Epithelial cell of umbilical artery (primary cell): ENCODE results near the gene OSCAR. TPM values are rescaled to one million over a fixed set of nuclear protein-coding genes. Genes with fewer than 3 reads are reported as not detected.

ENCODE experiments used
- total RNA-seq: library from RNA; depleted of rRNA; stranded (reverse); fragments of >200 nt; gene quantifications from 2 replicates; pipeline ENCODE4 v1.2.3, GENCODE V29; 2014

OSCAR gene, protein sequence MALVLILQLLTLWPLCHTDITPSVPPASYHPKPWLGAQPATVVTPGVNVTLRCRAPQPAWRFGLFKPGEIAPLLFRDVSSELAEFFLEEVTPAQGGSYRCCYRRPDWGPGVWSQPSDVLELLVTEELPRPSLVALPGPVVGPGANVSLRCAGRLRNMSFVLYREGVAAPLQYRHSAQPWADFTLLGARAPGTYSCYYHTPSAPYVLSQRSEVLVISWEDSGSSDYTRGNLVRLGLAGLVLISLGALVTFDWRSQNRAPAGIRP
- total RNA-seq: not detected in 2 replicates

DNA sequence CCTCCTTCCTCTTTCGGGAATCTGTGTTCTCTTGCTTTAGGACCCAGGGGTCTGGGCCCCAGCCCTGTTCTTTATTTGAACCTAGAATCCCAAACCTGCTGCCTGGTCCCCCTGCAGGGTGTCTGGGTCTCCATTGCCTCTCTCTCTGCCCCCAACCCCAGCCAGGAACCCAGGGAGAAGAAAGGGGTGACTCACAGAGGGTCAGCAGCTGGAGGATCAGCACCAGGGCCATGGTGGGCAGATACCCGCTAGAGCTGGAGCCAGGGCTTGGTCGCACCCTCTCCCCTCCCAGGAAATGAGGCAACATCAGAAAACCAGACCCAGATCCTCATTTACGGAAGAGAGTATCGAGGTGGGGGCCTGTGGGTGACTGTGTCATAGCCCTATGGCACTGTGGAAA is at the start of gene OSCAR:
Gene OSCAR, minus strand, starts transcription at position 243 of the 400 bp plus-strand sequence. Its CDS starts 11 bp downstream, at position 232.

DNA sequence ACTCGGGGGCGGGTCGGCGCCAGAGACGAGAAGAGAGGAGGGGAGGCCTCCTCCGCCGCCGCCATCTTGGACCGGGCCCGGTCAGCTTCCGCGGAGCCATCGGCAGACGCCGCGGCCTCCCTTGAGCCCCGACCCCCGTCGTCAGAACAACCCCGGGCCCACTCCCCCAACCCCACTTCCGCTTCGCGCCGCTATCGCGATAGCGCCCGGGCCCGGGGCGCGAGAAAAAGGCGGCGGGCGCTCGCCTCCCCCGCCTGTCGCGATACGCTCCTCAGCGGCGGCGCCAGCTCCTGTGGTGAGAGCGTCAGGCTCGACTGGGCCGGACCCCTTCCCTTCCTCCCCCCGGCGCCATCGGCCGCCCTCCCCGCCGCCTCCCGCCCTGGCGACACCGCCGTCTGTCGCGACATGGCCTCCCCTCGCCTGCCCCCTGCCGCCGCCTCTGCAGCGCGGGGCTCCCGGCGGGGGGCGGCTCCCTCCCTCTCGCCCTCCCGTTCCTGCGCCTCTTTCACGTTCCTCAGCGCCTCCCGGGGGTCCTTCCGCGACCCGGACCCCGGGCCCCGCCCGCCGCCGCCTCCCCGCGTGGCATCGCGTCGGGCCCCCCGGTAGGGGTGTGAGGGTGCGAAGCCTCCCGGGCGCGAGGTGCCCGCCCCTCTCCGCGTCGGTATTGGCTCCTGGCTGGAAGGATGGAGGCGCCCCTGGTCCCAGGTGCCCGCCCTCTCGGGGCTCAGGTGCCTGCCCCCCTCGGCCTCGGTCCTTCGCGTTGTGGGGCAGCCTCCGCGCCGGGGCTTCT is 37.3 kb upstream of the OSCAR start, which contains the start of gene CNOT3:
Gene CNOT3, plus strand, starts transcription at position 64 of the 790 bp plus-strand sequence. CDS start 5,217 bp downstream, outside the sequence.

DNA sequence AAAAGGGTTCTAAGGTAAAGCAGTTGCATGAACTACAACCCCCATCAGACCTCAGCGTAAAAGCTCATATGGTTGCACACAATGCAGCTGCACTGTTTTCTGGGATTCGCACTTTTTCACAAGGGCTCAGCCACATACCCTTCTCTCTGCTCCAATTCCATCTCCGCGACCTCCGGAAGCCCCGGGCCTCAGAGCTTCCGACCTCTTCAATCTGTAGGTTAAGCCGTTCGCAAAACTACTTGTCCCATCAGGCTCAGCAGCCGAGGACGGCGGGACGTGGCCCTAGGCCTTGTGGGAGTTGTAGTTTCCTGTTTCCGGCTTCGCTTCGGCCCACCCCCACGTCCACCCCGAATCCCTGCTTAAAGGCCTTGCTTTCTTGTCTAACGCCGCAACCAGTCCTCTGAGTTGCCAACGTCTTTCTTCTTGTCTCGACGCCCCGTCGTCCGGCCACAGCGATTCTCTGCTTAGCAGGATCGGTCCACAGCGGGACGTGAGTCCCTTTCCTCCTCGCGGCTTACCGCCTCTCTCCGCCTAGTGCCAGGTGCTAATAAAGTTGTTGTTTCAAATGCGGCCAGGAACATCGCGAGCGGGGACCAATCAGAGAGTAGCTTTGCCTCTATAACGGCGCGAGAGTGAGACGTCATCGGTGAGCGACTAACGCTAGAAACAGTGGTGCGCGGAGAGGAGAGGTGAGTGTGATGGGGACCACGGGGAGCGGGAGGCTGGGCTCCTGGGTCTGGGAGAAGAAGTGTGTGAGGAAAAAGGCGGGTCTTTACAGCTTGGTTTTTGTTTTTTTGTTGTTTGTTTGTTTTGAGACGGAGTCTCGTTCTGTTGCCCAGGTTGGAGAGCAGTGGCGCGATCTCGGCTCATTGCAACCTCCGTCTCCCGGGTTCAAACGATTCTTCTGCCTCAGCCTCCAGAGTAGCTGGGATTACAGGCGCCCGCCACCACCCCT is 14.8 kb upstream of the OSCAR start, which contains the start of the genes PRPF31 and TFPT:
Gene PRPF31, plus strand, starts transcription at position 646 of the 955 bp plus-strand sequence. CDS start 2,525 bp downstream, outside the sequence.
Gene TFPT, minus strand, starts transcription at position 549 of the 955 bp plus-strand sequence. Its CDS starts 388 bp downstream, at position 161.

DNA sequence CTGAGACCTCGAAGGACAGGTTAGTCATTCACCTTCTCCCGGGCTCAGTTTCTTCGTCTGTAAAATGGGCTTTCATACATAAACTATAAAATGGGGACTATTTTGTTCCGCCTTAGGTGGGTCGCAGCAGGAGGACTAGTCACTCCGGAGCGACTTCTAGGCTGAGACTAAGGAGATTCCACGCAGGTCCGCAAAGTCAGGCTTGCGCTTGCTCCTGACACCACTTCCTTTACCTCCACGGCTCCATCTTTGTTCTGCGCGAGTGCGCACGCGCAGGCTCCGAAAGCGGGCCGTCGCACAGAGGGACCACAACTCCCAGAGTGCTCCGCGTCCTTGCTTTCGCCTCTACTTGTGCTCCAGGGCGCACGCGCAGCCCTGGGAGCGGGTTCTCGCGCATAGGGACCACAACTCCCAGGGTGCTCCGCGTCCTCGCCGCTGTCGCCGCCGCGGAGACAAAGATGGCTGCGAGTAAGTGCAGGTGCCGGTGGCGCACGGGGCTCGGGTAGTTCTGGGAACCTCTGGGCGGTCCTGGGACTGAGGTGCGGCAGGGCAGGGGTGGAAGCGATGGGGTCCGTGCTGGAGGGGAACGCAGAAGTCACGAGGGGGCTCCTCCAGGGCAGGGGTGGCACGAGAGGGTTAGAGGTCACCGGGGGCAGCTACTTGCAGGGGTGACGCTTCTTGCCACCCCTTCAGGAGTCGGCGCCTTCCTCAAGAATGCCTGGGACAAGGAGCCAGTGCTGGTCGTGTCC is 2.0 kb upstream of the OSCAR start, which contains the start of gene NDUFA3:
Gene NDUFA3, plus strand, starts transcription at position 435 of the 749 bp plus-strand sequence. Its CDS starts 24 bp downstream, at position 459.

DNA sequence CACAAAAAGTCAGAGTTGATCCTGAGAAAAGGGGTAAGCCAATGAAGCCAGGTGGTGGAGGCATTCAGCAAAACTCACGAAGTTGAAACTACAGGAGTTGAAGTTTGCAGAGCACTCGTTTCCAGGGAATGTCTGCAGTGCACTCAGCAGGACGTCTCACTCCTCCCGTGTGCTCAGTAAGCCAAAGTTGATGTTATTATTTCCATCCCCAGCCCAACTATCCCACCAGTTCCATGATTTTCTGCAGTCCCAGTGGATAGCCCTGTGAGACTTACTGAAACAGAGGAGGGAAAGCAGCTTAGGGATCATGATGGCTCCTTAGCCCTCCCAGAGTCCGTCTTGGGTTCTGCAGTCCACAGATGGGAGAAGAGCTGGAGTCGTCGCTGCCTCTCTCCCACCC is 19.6 kb downstream of the OSCAR start, which contains the start of gene TARM1:
Gene TARM1, minus strand, starts transcription at position 334 of the 400 bp plus-strand sequence. Its CDS starts 25 bp downstream, at position 309.

DNA sequence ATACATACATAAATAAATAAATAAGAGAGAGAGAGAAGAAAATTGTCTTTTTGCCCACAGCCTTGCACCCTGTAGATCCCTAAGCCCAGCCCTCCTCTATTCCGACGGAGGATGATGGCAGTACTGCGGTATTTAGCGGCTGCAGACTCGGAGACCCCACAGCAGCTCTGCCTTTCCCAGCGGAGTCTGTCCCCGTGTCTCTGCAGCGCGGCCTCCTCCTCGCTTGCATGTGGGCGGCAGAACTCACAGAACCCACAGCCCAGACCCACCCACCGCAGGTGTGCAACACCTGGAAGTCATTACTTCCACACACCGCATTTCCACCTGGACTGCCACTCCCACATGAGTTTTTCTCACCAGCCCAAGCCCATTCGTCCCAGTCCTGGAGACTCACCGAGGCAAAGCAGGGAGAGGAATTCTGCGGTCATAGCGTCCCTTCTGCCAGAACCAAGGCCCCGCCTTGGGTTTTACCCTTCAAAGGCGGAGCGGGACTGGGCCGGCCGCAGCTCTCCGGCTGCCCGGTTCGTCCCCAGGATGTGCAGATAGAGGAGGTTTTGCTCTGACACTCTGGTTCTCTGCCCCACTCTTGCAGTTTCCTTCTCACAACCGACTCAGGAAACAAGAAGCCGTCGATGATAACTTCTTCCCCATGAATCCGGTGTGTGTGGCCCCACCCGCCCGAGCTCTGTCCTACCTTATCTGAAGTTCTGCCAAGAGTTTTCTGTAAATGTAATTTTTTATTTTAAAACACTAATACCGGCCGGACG is 37.1 kb downstream of the OSCAR start, which contains the start of gene VSTM1:
Gene VSTM1, minus strand, starts transcription at position 548 of the 767 bp plus-strand sequence. Its CDS starts 120 bp downstream, at position 428.

Other genes with a start within 250 kb of the OSCAR start
- gene MYADM, start 232.9 kb downstream of the OSCAR start, total RNA-seq: 2.1 and 6.2 TPM in 2 replicates
- gene PRKCG, start 218.6 kb downstream of the OSCAR start, total RNA-seq: not detected in 2 replicates
- 0.15 and 1.9 TPM in 2 replicates for gene CACNG7, start 191.5 kb downstream of the OSCAR start, total RNA-seq
- gene CACNG8, start 137.9 kb downstream of the OSCAR start, total RNA-seq: 0.61 and 0.65 TPM in 2 replicates
- 2.6 and 3.2 TPM in 2 replicates for gene CACNG6, start 109.2 kb downstream of the OSCAR start, total RNA-seq
- gene VSTM1, start 36.9 kb downstream of the OSCAR start, total RNA-seq: not detected in 2 replicates
- not detected in 2 replicates for gene TARM1, start 19.4 kb downstream of the OSCAR start, total RNA-seq
- gene NDUFA3, start 2.1 kb upstream of the OSCAR start, total RNA-seq: 9.4 and 18.2 TPM in 2 replicates
- gene TFPT, start 14.9 kb upstream of the OSCAR start, total RNA-seq: 36.6 and 40.0 TPM in 2 replicates
- 75.7 and 92.9 TPM in 2 replicates for gene PRPF31, start 15.0 kb upstream of the OSCAR start, total RNA-seq
- gene CNOT3, start 37.0 kb upstream of the OSCAR start, total RNA-seq: 9.1 and 9.3 TPM in 2 replicates
- gene LENG1, start 58.9 kb upstream of the OSCAR start, total RNA-seq: 7.8 and 12.2 TPM in 2 replicates
- gene TMC4, start 72.4 kb upstream of the OSCAR start, total RNA-seq: 0.32 TPM in 1 of 2 replicates, not detected in the other
- 45.1 and 83.9 TPM in 2 replicates for gene MBOAT7, start 88.8 kb upstream of the OSCAR start, total RNA-seq
- gene TSEN34, start 90.5 kb upstream of the OSCAR start, total RNA-seq: 60.0 and 74.1 TPM in 2 replicates
- gene RPS9, start 100.1 kb upstream of the OSCAR start, total RNA-seq: 2,242 and 2,420 TPM in 2 replicates
- not detected in 2 replicates for gene LILRB3, start 122.2 kb upstream of the OSCAR start, total RNA-seq
- under 0.01 TPM in 1 of 2 replicates, not detected in the other for gene LILRA6, start 142.0 kb upstream of the OSCAR start, total RNA-seq
- gene LILRB5, start 156.5 kb upstream of the OSCAR start, total RNA-seq: not detected in 2 replicates
- gene LILRB2, start 180.3 kb upstream of the OSCAR start, total RNA-seq: not detected in 2 replicates
- gene LILRA5, start 212.4 kb upstream of the OSCAR start, total RNA-seq: not detected in 2 replicates
- gene LILRA4, start 238.4 kb upstream of the OSCAR start, total RNA-seq: not detected in 2 replicates